Glutamatergic neuron (in vitro differentiated cells): ENCODE measurements around the gene DDX25. TPM values are rescaled to one million over a fixed set of nuclear protein-coding genes. Genes with fewer than 3 reads are reported as not detected.

Experiments
- DNase-seq: peaks from one replicate; pipeline ENCODE4 v3.0.0; 2022
- H3K27ac Mint-ChIP-seq: one replicate; pipeline ENCODE4 v1.8.0; 2020; ENCODE audit warnings: mild to moderate bottlenecking, mixed read lengths, inconsistent platforms; ENCODE audit not compliant: unreplicated experiment
- H3K27me3 Mint-ChIP-seq: one replicate; pipeline ENCODE4 v1.8.0; 2020; ENCODE audit warnings: mild to moderate bottlenecking, moderate library complexity, mixed read lengths, inconsistent platforms; ENCODE audit not compliant: unreplicated experiment
- H3K36me3 Mint-ChIP-seq: one replicate; pipeline ENCODE4 v1.8.0; 2020; ENCODE audit warnings: mild to moderate bottlenecking, mixed read lengths, inconsistent platforms; ENCODE audit not compliant: unreplicated experiment
- H3K4me1 Mint-ChIP-seq: one replicate; pipeline ENCODE4 v1.8.0; 2020; ENCODE audit warnings: mild to moderate bottlenecking, low read depth, mixed read lengths, inconsistent platforms; ENCODE audit not compliant: unreplicated experiment
- H3K4me3 Mint-ChIP-seq: one replicate; pipeline ENCODE4 v1.8.0; 2020; ENCODE audit warnings: mild to moderate bottlenecking, mixed read lengths, inconsistent platforms; ENCODE audit not compliant: unreplicated experiment
- H3K9me3 Mint-ChIP-seq: one replicate; pipeline ENCODE4 v1.8.0; 2020; ENCODE audit warnings: mild to moderate bottlenecking, moderate library complexity, mixed read lengths, inconsistent platforms; ENCODE audit not compliant: unreplicated experiment
- total RNA-seq: library from RNA; stranded (reverse); fragmentation: NEBNext Ultra II Directional; extraction: Animal tissue kit (Norgen Biotek cat#: 25700); gene quantifications from one replicate; pipeline ENCODE4 v1.2.1, GENCODE V29; 2021; ENCODE audit not compliant: unreplicated experiment
- TF ChIP-seq, protein P1 (sequence below): fragments of 200-600 bp; sonication (generic); IDR thresholded peaks from one replicate; pipeline ENCODE4 v1.5.0; 2021; ENCODE audit not compliant: partially characterized antibody, unreplicated experiment

Gene DDX25
- total RNA-seq, 1 donor from 2014 or later: 11.3 TPM

DNA sequence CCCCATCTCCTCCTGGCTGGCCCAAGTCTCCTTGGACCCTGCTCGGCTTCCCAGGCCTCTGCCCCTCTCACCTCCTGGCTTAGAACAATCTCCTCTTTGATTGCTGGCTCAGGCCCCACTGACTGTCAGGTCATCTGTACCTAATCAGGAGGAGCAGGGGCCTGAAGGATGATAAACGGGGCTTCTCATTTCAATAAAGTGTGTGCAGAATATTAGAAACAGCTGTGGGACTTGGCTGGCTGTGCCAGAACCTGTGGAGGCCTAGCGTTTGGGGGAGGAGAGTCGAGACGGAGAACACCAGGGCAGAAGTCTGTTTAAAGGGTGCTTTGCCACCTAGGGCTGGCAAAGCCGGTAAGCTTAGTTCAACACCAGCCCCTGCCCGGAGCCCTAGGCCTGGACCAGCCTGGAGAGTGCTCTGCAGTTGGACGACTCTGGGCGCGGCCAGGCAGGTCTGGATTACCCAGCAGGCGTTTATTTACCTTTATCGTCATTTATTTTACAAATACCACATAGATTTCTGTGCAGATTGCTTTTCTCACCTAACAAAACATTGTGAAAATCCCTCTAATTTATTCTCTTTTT is 31.4 kb downstream of the DDX25 start:
- Mint-ChIP-seq H3K27ac (no peak overlapping the region), H3K9me3 (peaks cover 4% of the 10 kb centered on the region), H3K4me1 (peaks cover 7% of the 10 kb centered on the region), H3K27me3 (no peaks in the 10 kb centered on the region), H3K4me3 (no peak overlapping the region), H3K36me3 (no peaks in the 10 kb centered on the region)
- TF ChIP-seq, protein P1, sequence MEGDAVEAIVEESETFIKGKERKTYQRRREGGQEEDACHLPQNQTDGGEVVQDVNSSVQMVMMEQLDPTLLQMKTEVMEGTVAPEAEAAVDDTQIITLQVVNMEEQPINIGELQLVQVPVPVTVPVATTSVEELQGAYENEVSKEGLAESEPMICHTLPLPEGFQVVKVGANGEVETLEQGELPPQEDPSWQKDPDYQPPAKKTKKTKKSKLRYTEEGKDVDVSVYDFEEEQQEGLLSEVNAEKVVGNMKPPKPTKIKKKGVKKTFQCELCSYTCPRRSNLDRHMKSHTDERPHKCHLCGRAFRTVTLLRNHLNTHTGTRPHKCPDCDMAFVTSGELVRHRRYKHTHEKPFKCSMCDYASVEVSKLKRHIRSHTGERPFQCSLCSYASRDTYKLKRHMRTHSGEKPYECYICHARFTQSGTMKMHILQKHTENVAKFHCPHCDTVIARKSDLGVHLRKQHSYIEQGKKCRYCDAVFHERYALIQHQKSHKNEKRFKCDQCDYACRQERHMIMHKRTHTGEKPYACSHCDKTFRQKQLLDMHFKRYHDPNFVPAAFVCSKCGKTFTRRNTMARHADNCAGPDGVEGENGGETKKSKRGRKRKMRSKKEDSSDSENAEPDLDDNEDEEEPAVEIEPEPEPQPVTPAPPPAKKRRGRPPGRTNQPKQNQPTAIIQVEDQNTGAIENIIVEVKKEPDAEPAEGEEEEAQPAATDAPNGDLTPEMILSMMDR: no peak
- no peak for DNase-seq

DNA sequence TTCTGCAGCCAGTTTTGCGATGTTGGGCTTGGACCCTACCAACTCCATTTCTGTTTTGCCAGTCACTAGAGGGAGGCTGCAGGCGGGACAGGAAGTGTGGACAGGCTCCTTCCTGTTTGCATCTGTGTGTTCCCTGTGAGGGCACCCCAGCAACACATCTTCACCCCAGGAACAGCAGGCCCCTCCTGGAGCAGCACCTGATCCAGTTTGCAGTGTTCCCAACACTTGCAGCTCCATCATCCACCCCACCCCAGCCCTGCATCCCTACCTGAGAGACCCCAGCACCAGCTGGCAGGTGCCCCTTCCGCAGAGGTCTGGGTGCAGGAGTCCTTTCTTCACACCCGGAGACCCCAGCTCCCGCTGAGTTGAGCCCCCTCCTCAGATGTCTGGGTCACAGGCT is 34.1 kb downstream of the DDX25 start:
- no peak for DNase-seq

DNA sequence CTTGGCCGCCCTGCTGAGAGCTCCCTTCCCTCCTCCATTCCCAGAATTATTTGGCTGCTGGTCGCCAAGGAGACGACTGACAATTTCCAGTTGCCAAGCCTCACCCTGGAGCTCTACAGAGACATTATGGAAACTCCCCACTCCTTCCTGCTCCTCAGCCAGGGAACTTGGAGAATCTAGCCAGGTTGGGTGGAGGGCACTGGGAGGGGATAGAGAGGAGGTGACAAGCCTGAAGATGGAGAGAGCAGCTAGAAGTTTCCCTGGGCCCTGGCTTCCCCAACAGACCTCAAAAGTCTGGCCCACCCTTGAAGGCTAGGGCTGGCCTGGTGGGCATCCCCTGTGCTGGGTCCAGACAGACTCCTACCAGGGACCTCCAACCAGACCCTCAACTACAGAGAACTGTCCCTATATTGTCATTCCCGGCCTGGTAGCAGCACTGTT is 34.8 kb downstream of the DDX25 start:
- H3K4me3 Mint-ChIP-seq: no peak overlapping the region
- no peak for DNase-seq
- H3K9me3 Mint-ChIP-seq: peaks cover 13% of the 10 kb centered on the region
- H3K4me1 Mint-ChIP-seq: peaks cover 24% of the 10 kb centered on the region
- H3K36me3 Mint-ChIP-seq: no peaks in the 10 kb centered on the region
- TF ChIP-seq, protein P1: no peak
- no peak overlapping the region for H3K27ac Mint-ChIP-seq
- peaks cover 12% of the 10 kb centered on the region for H3K27me3 Mint-ChIP-seq

More for the DNA sequence above, 34.1 kb downstream of the DDX25 start:
- Mint-ChIP-seq H3K9me3 (peaks cover 13% of the 10 kb centered on the region), H3K4me3 (no peak overlapping the region), H3K36me3 (no peaks in the 10 kb centered on the region), H3K4me1 (peaks cover 24% of the 10 kb centered on the region), H3K27ac (no peak overlapping the region), H3K27me3 (peaks cover 12% of the 10 kb centered on the region)
- TF ChIP-seq, protein P1: no peak

DNA sequence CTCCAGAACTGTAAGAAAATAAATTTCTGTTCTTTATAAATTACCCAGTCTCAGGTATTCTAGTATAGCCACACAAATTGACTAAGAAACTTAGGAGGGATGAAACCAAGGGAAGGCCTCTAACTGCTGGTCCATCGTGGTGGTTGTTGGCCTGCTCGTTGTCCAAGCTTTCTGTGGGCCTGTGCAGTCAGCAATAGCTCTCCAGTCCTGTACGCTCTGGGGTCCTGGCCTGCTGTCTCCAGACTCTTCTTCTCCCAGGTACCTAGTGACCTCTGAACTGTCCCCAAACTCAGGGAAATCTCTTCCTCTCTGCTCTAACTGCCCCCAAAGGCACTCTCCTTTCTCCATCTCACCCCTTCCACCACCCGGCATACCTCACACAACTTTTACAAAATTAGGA is 35.8 kb downstream of the DDX25 start:
- Mint-ChIP-seq H3K27me3 (peaks cover 12% of the 10 kb centered on the region), H3K4me1 (peaks cover 24% of the 10 kb centered on the region), H3K9me3 (peaks cover 13% of the 10 kb centered on the region), H3K27ac (peak overlapping the region; percentile 24), H3K36me3 (no peaks in the 10 kb centered on the region), H3K4me3 (no peak overlapping the region)
- no peak for DNase-seq
- TF ChIP-seq, protein P1: no peak

DNA sequence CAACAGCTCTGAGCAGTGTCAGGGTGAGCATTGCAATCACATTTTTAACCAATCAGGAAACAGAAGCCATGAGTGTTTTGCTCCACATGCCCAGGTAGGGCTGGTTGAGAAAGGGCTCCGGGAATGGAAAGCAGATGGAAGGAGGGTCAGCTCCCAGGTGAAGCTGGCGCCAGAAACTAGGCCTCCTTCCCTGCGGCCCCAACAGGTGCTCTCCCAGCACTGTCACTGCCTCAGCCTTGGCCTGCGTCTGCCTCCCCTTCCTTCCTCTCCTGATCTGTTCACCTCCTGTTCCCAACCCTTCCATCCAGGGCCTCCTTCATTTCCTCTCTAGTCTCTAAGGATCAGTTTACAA is 36.9 kb downstream of the DDX25 start:
- H3K9me3 Mint-ChIP-seq: peaks cover 11% of the 10 kb centered on the region
- no peaks in the 10 kb centered on the region for H3K36me3 Mint-ChIP-seq
- TF ChIP-seq, protein P1: no peak
- H3K27ac Mint-ChIP-seq: peak overlapping the region; percentile 94
- peaks cover 24% of the 10 kb centered on the region for H3K4me1 Mint-ChIP-seq
- peak overlapping the region; percentile 72 for H3K4me3 Mint-ChIP-seq
- DNase-seq: no peak
- peaks cover 13% of the 10 kb centered on the region for H3K27me3 Mint-ChIP-seq
